HL-60/S4 (cell line): Measurements from ENCODE around the gene LDB3.

Source experiments
- in situ Hi-C: fragments of 300-500 bp; cut with MboI; formaldehyde crosslinking; loops from 2 replicates; pipeline ENCODE4 v1.14.3; 2022; ENCODE audit warnings: low sequenced_read_pairs

The LDB3 gene

GRCh38 chr10:86756511-86757112 lies 88.3 kb downstream of the LDB3 start, which contains the start of gene BMPR1A:
BMPR1A (plus strand) TSS chr10:86756619; CDS start chr10:86876019, 119,400 bp downstream.
- in situ Hi-C loops: no loop called here

- in situ Hi-C loops: no loop called here
Measured at GRCh38 chr10:86757113-86757972, 89.0 kb downstream of the LDB3 start.

- in situ Hi-C loops: no loop called here
Measured at GRCh38 chr10:86758189-86759072, 90.1 kb downstream of the LDB3 start.

- in situ Hi-C loops: no loop called here
Measured at GRCh38 chr10:86759073-86759672, 90.9 kb downstream of the LDB3 start.

GRCh38 chr10:86763404-86763803 lies 95.1 kb downstream of the LDB3 start:
- in situ Hi-C loops: no loop called here

- in situ Hi-C loops: no loop called here
Measured at GRCh38 chr10:86765548-86765947, 97.2 kb downstream of the LDB3 start.

GRCh38 chr10:86768412-86769062 lies 100.2 kb downstream of the LDB3 start:
- in situ Hi-C loops: no loop called here

- in situ Hi-C loops: no loop called here
Measured at GRCh38 chr10:86769991-86770390, 101.7 kb downstream of the LDB3 start.

- in situ Hi-C loops: no loop called here
Measured at GRCh38 chr10:86770412-86770960, 102.2 kb downstream of the LDB3 start.

GRCh38 chr10:86773498-86773897 lies 105.2 kb downstream of the LDB3 start:
- in situ Hi-C loops: no loop called here

- in situ Hi-C loops: no loop called here
Measured at GRCh38 chr10:86775056-86775869, 107.0 kb downstream of the LDB3 start.

GRCh38 chr10:86775870-86776180 lies 107.5 kb downstream of the LDB3 start:
- in situ Hi-C loops: no loop called here

GRCh38 chr10:86779220-86780017 lies 111.1 kb downstream of the LDB3 start:
- in situ Hi-C loops: no loop called here

GRCh38 chr10:86782701-86783418 lies 114.5 kb downstream of the LDB3 start:
- in situ Hi-C loops: no loop called here

GRCh38 chr10:86785037-86785436 lies 116.7 kb downstream of the LDB3 start:
- in situ Hi-C loops: no loop called here
